ENCODE data around the gene C9orf72.
A peak's percentile ranks its signal among the peaks of the same experiment; 100 is the strongest.

Gene C9orf72

GRCh38 chr9:27528076-27528885 lies 45.0 kb downstream of the C9orf72 start:
- Histone ChIP-seq H3K4me1 (ENCODE audit: insufficient read depth, low read length) (peaks cover 5% of the 10 kb centered on the region), H3K9me3 (ENCODE audit: control insufficient read depth, insufficient read depth, low read length) (no peaks in the 10 kb centered on the region), H3K36me3 (ENCODE audit: insufficient read depth, low read length) (no peaks in the 10 kb centered on the region), H3K9ac (ENCODE audit: low read depth, low read length) (peak overlapping the region; percentile 85)

- Histone ChIP-seq H3K9ac (ENCODE audit: low read depth, low read length) (peak overlapping the region; percentile 85), H3K4me1 (ENCODE audit: insufficient read depth, low read length) (peaks cover 10% of the 10 kb centered on the region), H3K36me3 (ENCODE audit: insufficient read depth, low read length) (no peaks in the 10 kb centered on the region), H3K9me3 (ENCODE audit: control insufficient read depth, insufficient read depth, low read length) (no peaks in the 10 kb centered on the region)
These were observed 45.6 kb downstream of the C9orf72 start for GRCh38 chr9:27527702-27528075.

GRCh38 chr9:27524236-27524635 lies 49.0 kb downstream of the C9orf72 start, which contains the start of gene IFNK:
TSS of gene IFNK (plus strand) at chr9:27524290. CDS start at chr9:27524337, 47 bp downstream.
- H3K4me1 ChIP-seq (ENCODE audit: insufficient read depth, low read length): peaks cover 23% of the 10 kb centered on the region

GRCh38 chr9:27523141-27523540 lies 50.1 kb downstream of the C9orf72 start:
- H3K36me3 ChIP-seq (ENCODE audit: insufficient read depth, low read length): no peaks in the 10 kb centered on the region
- H3K9me3 ChIP-seq (ENCODE audit: control insufficient read depth, insufficient read depth, low read length): no peaks in the 10 kb centered on the region
- no peak overlapping the region for H3K9ac ChIP-seq (ENCODE audit: low read depth, low read length)
- peaks cover 23% of the 10 kb centered on the region for H3K4me1 ChIP-seq (ENCODE audit: insufficient read depth, low read length)

More at GRCh38 chr9:27524236-27524635, 49.0 kb downstream of the C9orf72 start, which contains the start of gene IFNK:
- Histone ChIP-seq H3K36me3 (ENCODE audit: insufficient read depth, low read length) (no peaks in the 10 kb centered on the region), H3K9me3 (ENCODE audit: control insufficient read depth, insufficient read depth, low read length) (no peaks in the 10 kb centered on the region), H3K9ac (ENCODE audit: low read depth, low read length) (no peak within 1 kb of the TSS)

- no peaks in the 10 kb centered on the region for H3K36me3 ChIP-seq (ENCODE audit: insufficient read depth, low read length)
- H3K9ac ChIP-seq (ENCODE audit: low read depth, low read length): no peak overlapping the region
- no peaks in the 10 kb centered on the region for H3K9me3 ChIP-seq (ENCODE audit: control insufficient read depth, insufficient read depth, low read length)
- peaks cover 23% of the 10 kb centered on the region for H3K4me1 ChIP-seq (ENCODE audit: insufficient read depth, low read length)
These were observed 52.3 kb downstream of the C9orf72 start for GRCh38 chr9:27520986-27521385.

GRCh38 chr9:27519466-27520465 lies 53.5 kb downstream of the C9orf72 start:
- H3K36me3 ChIP-seq (ENCODE audit: insufficient read depth, low read length): no peaks in the 10 kb centered on the region
- H3K9ac ChIP-seq (ENCODE audit: low read depth, low read length): no peak overlapping the region
- peaks cover 23% of the 10 kb centered on the region for H3K4me1 ChIP-seq (ENCODE audit: insufficient read depth, low read length)

GRCh38 chr9:27518809-27519208 lies 54.5 kb downstream of the C9orf72 start:
- Histone ChIP-seq H3K9me3 (ENCODE audit: control insufficient read depth, insufficient read depth, low read length) (no peaks in the 10 kb centered on the region), H3K9ac (ENCODE audit: low read depth, low read length) (no peak overlapping the region), H3K36me3 (ENCODE audit: insufficient read depth, low read length) (no peaks in the 10 kb centered on the region), H3K4me1 (ENCODE audit: insufficient read depth, low read length) (peaks cover 23% of the 10 kb centered on the region)

More at GRCh38 chr9:27519466-27520465, 53.5 kb downstream of the C9orf72 start:
- H3K9me3 ChIP-seq (ENCODE audit: control insufficient read depth, insufficient read depth, low read length): no peaks in the 10 kb centered on the region

- peaks cover 15% of the 10 kb centered on the region for H3K4me1 ChIP-seq (ENCODE audit: insufficient read depth, low read length)
- no peaks in the 10 kb centered on the region for H3K9me3 ChIP-seq (ENCODE audit: control insufficient read depth, insufficient read depth, low read length)
- no peaks in the 10 kb centered on the region for H3K36me3 ChIP-seq (ENCODE audit: insufficient read depth, low read length)
- H3K9ac ChIP-seq (ENCODE audit: low read depth, low read length): no peak overlapping the region
These were observed 55.3 kb downstream of the C9orf72 start for GRCh38 chr9:27518006-27518405.

GRCh38 chr9:27514551-27514950 lies 58.7 kb downstream of the C9orf72 start:
- Histone ChIP-seq H3K4me1 (ENCODE audit: insufficient read depth, low read length) (peaks cover 3% of the 10 kb centered on the region; the same call in 1 of the 2 replicates), H3K9ac (ENCODE audit: low read depth, low read length) (no peak overlapping the region), H3K9me3 (ENCODE audit: control insufficient read depth, insufficient read depth, low read length) (no peaks in the 10 kb centered on the region), H3K36me3 (ENCODE audit: insufficient read depth, low read length) (no peaks in the 10 kb centered on the region)

GRCh38 chr9:27511771-27512170 lies 61.5 kb downstream of the C9orf72 start:
- no peak overlapping the region for H3K9ac ChIP-seq (ENCODE audit: low read depth, low read length)
- H3K4me1 ChIP-seq (ENCODE audit: insufficient read depth, low read length): no peaks in the 10 kb centered on the region
- H3K9me3 ChIP-seq (ENCODE audit: control insufficient read depth, insufficient read depth, low read length): no peaks in the 10 kb centered on the region
- no peaks in the 10 kb centered on the region for H3K36me3 ChIP-seq (ENCODE audit: insufficient read depth, low read length)

GRCh38 chr9:27510780-27511179 lies 62.5 kb downstream of the C9orf72 start:
- no peaks in the 10 kb centered on the region for H3K4me1 ChIP-seq (ENCODE audit: insufficient read depth, low read length)
- no peaks in the 10 kb centered on the region for H3K9me3 ChIP-seq (ENCODE audit: control insufficient read depth, insufficient read depth, low read length)
- H3K9ac ChIP-seq (ENCODE audit: low read depth, low read length): no peak overlapping the region
- H3K36me3 ChIP-seq (ENCODE audit: insufficient read depth, low read length): no peaks in the 10 kb centered on the region

GRCh38 chr9:27506981-27507380 lies 66.3 kb downstream of the C9orf72 start:
- H3K4me1 ChIP-seq (ENCODE audit: insufficient read depth, low read length): no peaks in the 10 kb centered on the region; the same call in 1 of the 2 replicates
- H3K9ac ChIP-seq (ENCODE audit: low read depth, low read length): no peak overlapping the region
- H3K9me3 ChIP-seq (ENCODE audit: control insufficient read depth, insufficient read depth, low read length): no peaks in the 10 kb centered on the region
- H3K36me3 ChIP-seq (ENCODE audit: insufficient read depth, low read length): no peaks in the 10 kb centered on the region

- Histone ChIP-seq H3K36me3 (ENCODE audit: insufficient read depth, low read length) (no peaks in the 10 kb centered on the region), H3K4me1 (ENCODE audit: insufficient read depth, low read length) (no peaks in the 10 kb centered on the region; the same call in 1 of the 2 replicates), H3K9me3 (ENCODE audit: control insufficient read depth, insufficient read depth, low read length) (no peaks in the 10 kb centered on the region), H3K9ac (ENCODE audit: low read depth, low read length) (no peak overlapping the region)
These were observed 67.5 kb downstream of the C9orf72 start for GRCh38 chr9:27505744-27506161.

GRCh38 chr9:27504259-27504658 lies 69.0 kb downstream of the C9orf72 start:
- Histone ChIP-seq H3K4me1 (ENCODE audit: insufficient read depth, low read length) (peaks cover 7% of the 10 kb centered on the region), H3K9me3 (ENCODE audit: control insufficient read depth, insufficient read depth, low read length) (no peaks in the 10 kb centered on the region), H3K36me3 (ENCODE audit: insufficient read depth, low read length) (no peaks in the 10 kb centered on the region), H3K9ac (ENCODE audit: low read depth, low read length) (no peak overlapping the region)

Data from ES-I3 (cell line).